ENCODE measurements around the gene NRBP1. TPM values are rescaled to one million over a fixed set of nuclear protein-coding genes. Genes with fewer than 3 reads are reported as not detected.
A peak's percentile ranks its signal among the peaks of the same experiment; 100 is the strongest.
"Not testable (repeated sequence)": the region's sequence is repeated elsewhere in the genome, so short reads cannot be mapped to it uniquely, and the experiment has no call there.

Gene NRBP1
- polyA plus RNA-seq, 1 donor = 89.0 TPM

DNA sequence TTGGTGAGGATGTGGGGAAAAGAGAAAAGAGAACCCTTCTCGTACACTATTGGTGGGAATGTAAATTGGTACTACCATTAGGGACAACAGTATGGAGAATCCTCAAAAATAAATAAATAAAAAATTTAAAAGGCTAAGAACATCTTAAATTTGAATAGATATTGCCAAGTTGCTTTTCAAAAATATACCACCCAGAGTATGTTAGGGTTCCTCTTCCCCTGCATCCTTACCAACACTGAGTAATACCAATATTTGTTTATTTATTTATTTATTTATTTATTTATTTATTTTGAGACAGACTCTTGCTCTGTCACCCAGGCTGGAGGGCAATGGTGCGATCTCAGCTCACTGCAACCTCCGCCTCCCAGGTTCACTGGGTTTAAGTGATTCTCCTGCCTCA, 5.5 kb upstream of the NRBP1 start:
- no peak for DNase-seq
- Histone ChIP-seq H3K27me3 (ENCODE audit: control insufficient read depth, insufficient read depth, low read length) (no peaks in the 10 kb centered on the region), H3K4me3 (ENCODE audit: low read length) (no peak overlapping the region), H3K9me3 (ENCODE audit: control insufficient read depth, low read depth, low read length) (no peaks in the 10 kb centered on the region), H3K4me1 (ENCODE audit: control insufficient read depth, insufficient read depth, low read length) (peaks cover 5% of the 10 kb centered on the region), H3K27ac (ENCODE audit: low read length) (no peak overlapping the region), H3K36me3 (ENCODE audit: control insufficient read depth, insufficient read depth, low read length) (no peaks in the 10 kb centered on the region)
- WGBS (ENCODE audit: insufficient coverage, low lambda C conversion rate) = 100% methylated on average over 1 of the region's 3 CpGs

DNA sequence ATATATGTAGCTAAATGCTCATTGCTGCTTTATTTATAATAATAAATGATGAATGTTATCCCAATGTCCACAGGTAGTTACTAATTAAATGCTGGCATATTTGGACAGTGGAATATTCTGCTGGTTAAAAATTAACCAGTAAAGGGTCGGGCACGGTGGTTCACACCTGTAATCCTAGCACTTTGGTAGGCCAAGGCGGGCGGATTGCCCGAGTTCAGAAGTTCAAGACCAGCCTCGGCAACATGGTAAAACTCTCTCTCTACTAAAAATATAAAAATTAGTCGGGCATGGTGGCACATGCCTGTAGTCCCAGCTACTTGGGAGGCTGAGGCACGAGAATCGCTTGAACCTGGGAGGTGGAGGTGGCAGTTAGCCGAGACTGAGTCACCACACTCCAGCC, 3.4 kb upstream of the NRBP1 start:
- H3K9me3 ChIP-seq (ENCODE audit: control insufficient read depth, low read depth, low read length); H3K36me3 ChIP-seq (ENCODE audit: control insufficient read depth, insufficient read depth, low read length); DNase-seq; H3K4me1 ChIP-seq (ENCODE audit: control insufficient read depth, insufficient read depth, low read length); H3K27me3 ChIP-seq (ENCODE audit: control insufficient read depth, insufficient read depth, low read length); H3K4me3 ChIP-seq (ENCODE audit: low read length); H3K27ac ChIP-seq (ENCODE audit: low read length): not testable (repeated sequence)
- no CpG with 5 or more reads among the region's 10 CpGs for WGBS (ENCODE audit: insufficient coverage, low lambda C conversion rate)

DNA sequence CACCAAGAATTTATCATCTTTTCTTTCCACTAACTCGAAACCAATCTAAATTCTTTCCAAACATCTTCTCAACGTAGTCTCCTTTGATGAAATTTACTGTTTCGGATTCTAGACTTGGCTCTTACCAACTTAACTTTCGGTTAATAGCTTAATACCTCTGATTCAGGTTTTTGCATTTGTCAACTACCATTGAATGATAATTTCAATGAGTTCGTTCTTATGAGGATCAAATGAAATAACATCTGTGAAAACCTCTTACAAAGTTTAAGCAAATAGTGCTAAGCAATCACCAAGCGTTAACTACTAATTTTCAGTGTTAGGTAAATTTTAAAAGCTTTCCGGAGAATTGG, 593 bp upstream of the NRBP1 start:
- peaks cover 5% of the 10 kb centered on the region for H3K4me1 ChIP-seq (ENCODE audit: control insufficient read depth, insufficient read depth, low read length)
- no peak for DNase-seq
- 7% methylated on average over 3 of the region's 7 CpGs for WGBS (ENCODE audit: insufficient coverage, low lambda C conversion rate)
- H3K36me3 ChIP-seq (ENCODE audit: control insufficient read depth, insufficient read depth, low read length) = no peaks in the 10 kb centered on the region
- no peaks in the 10 kb centered on the region for H3K27me3 ChIP-seq (ENCODE audit: control insufficient read depth, insufficient read depth, low read length)
- H3K4me3 ChIP-seq (ENCODE audit: low read length) = peak overlapping the region; percentile 90
- H3K27ac ChIP-seq (ENCODE audit: low read length) = peak overlapping the region; percentile 99
- no peaks in the 10 kb centered on the region for H3K9me3 ChIP-seq (ENCODE audit: control insufficient read depth, low read depth, low read length)

GRCh38 chr2:27428978-27429541, 629 bp downstream of the NRBP1 start:
- WGBS (ENCODE audit: insufficient coverage, low lambda C conversion rate) = no CpG with 5 or more reads among the region's 51 CpGs

DNA sequence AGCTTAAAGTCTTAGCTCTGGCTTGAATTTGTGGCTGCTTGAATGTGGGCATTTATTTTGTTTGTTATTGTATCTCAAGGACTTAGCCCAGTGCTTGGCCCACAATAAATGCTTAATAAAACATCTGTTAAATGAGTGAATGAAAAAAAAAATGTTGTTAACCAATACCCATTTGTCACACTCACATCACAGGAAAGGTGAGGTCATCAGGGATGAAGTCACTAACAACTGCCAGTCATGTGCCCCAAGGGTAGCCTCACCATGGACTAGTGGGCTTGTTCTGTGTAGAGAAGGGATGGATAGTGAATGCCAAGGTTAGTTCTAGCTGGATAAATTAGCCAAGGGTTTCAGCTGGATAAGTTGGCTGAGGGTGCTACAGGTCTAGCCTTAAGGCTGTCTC, 3.0 kb downstream of the NRBP1 start:
- DNase-seq = no peak

More at GRCh38 chr2:27428978-27429541, 629 bp downstream of the NRBP1 start:
- Histone ChIP-seq H3K4me1 (ENCODE audit: control insufficient read depth, insufficient read depth, low read length) (peaks cover 5% of the 10 kb centered on the region), H3K27ac (ENCODE audit: low read length) (peak overlapping the region; percentile 99), H3K9me3 (ENCODE audit: control insufficient read depth, low read depth, low read length) (no peaks in the 10 kb centered on the region), H3K27me3 (ENCODE audit: control insufficient read depth, insufficient read depth, low read length) (no peaks in the 10 kb centered on the region), H3K36me3 (ENCODE audit: control insufficient read depth, insufficient read depth, low read length) (peaks cover 11% of the 10 kb centered on the region), H3K4me3 (ENCODE audit: low read length) (peak overlapping the region; percentile 90)
- DNase-seq = peak; percentile 88 to 93

DNA sequence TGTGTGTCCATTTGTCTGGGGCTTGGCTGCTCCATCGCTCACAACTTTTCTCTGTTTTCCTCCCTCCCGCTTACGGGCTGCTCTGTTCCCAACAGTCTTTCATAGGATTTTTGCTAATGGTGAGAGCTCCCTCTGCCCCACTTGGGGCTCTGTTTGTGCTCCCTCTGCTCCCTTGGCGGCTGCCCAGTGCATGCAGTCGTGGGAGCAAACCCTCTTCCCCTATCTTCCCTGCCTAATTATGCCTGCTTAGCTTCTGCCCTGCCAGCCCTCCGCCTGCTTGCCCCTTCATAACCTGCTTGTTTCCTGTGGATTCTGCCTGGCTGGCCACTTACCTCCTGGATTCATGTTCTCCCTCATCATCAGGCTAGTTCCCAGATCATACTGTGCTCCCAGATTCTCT, 7.2 kb downstream of the NRBP1 start:
- Histone ChIP-seq H3K4me3 (ENCODE audit: low read length) (no peak overlapping the region), H3K9me3 (ENCODE audit: control insufficient read depth, low read depth, low read length) (no peaks in the 10 kb centered on the region)
- no CpG with 5 or more reads among the region's 6 CpGs for WGBS (ENCODE audit: insufficient coverage, low lambda C conversion rate)

More for the DNA sequence above, 3.0 kb downstream of the NRBP1 start:
- Histone ChIP-seq H3K4me1 (ENCODE audit: control insufficient read depth, insufficient read depth, low read length) (no peaks in the 10 kb centered on the region), H3K9me3 (ENCODE audit: control insufficient read depth, low read depth, low read length) (no peaks in the 10 kb centered on the region), H3K36me3 (ENCODE audit: control insufficient read depth, insufficient read depth, low read length) (peaks cover 35% of the 10 kb centered on the region), H3K27ac (ENCODE audit: low read length) (no peak overlapping the region), H3K4me3 (ENCODE audit: low read length) (no peak overlapping the region), H3K27me3 (ENCODE audit: control insufficient read depth, insufficient read depth, low read length) (no peaks in the 10 kb centered on the region)

GRCh38 chr2:27441226-27441926, 12.9 kb downstream of the NRBP1 start:
- Histone ChIP-seq H3K27me3 (ENCODE audit: control insufficient read depth, insufficient read depth, low read length) (no peaks in the 10 kb centered on the region), H3K4me3 (ENCODE audit: low read length) (no peak overlapping the region), H3K9me3 (ENCODE audit: control insufficient read depth, low read depth, low read length) (no peaks in the 10 kb centered on the region), H3K36me3 (ENCODE audit: control insufficient read depth, insufficient read depth, low read length) (peaks cover 49% of the 10 kb centered on the region), H3K4me1 (ENCODE audit: control insufficient read depth, insufficient read depth, low read length) (peaks cover 22% of the 10 kb centered on the region), H3K27ac (ENCODE audit: low read length) (no peak overlapping the region)
- 80% methylated on average over 2 of the region's 10 CpGs for WGBS (ENCODE audit: insufficient coverage, low lambda C conversion rate)
- DNase-seq = no peak

More for the DNA sequence above, 7.2 kb downstream of the NRBP1 start:
- no peak for DNase-seq
- Histone ChIP-seq H3K36me3 (ENCODE audit: control insufficient read depth, insufficient read depth, low read length) (peaks cover 67% of the 10 kb centered on the region), H3K27me3 (ENCODE audit: control insufficient read depth, insufficient read depth, low read length) (no peaks in the 10 kb centered on the region), H3K27ac (ENCODE audit: low read length) (no peak overlapping the region), H3K4me1 (ENCODE audit: control insufficient read depth, insufficient read depth, low read length) (no peaks in the 10 kb centered on the region)

- H3K27me3 ChIP-seq (ENCODE audit: control insufficient read depth, insufficient read depth, low read length) = no peaks in the 10 kb centered on the region
- WGBS (ENCODE audit: insufficient coverage, low lambda C conversion rate) = no CpG with 5 or more reads among the region's 80 CpGs
- peak within 1 kb of the TSS; percentile 56 for H3K4me3 ChIP-seq (ENCODE audit: low read length)
- DNase-seq = peak; percentile 64 to 85
- peaks cover 23% of the 10 kb centered on the region for H3K4me1 ChIP-seq (ENCODE audit: control insufficient read depth, insufficient read depth, low read length)
- H3K9me3 ChIP-seq (ENCODE audit: control insufficient read depth, low read depth, low read length) = no peaks in the 10 kb centered on the region
- peaks cover 40% of the 10 kb centered on the region for H3K36me3 ChIP-seq (ENCODE audit: control insufficient read depth, insufficient read depth, low read length)
- H3K27ac ChIP-seq (ENCODE audit: low read length) = peak within 1 kb of the TSS; percentile 63
Observed at GRCh38 chr2:27441958-27442919, 13.8 kb downstream of the NRBP1 start, which contains the start of gene KRTCAP3. TSS of gene KRTCAP3 (plus strand) at chr2:27442381. CDS start at chr2:27442413, 32 bp downstream.

GRCh38 chr2:27442920-27443282, 14.5 kb downstream of the NRBP1 start:
- WGBS (ENCODE audit: insufficient coverage, low lambda C conversion rate) = no CpG with 5 or more reads among the region's 6 CpGs
- peak in 1 of 2 donors; percentile 54 for DNase-seq
- Histone ChIP-seq H3K4me3 (ENCODE audit: low read length) (peak overlapping the region; percentile 56), H3K4me1 (ENCODE audit: control insufficient read depth, insufficient read depth, low read length) (peaks cover 23% of the 10 kb centered on the region), H3K9me3 (ENCODE audit: control insufficient read depth, low read depth, low read length) (no peaks in the 10 kb centered on the region), H3K27me3 (ENCODE audit: control insufficient read depth, insufficient read depth, low read length) (no peaks in the 10 kb centered on the region), H3K27ac (ENCODE audit: low read length) (peak overlapping the region; percentile 63), H3K36me3 (ENCODE audit: control insufficient read depth, insufficient read depth, low read length) (peaks cover 44% of the 10 kb centered on the region)

DNA sequence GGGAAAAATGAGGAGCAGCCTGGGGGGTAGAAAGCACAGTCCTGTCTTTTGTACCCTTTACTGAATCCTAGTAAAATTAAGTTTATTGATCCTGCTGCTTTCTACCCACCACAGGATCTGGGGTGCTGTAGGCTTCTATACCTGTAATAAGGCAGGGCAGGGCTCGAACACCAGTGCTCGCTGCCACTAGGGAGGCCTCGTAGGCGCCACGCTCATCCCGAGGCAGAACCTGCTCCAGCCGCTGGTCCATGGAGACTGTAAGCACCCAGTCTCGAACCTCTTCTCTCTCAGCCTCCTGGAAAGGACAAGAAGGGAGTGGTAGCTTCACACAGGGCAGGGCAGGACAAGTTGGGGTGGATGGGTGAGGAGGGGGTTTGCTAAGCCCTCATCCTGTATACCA, 16.7 kb downstream of the NRBP1 start:
- H3K36me3 ChIP-seq (ENCODE audit: control insufficient read depth, insufficient read depth, low read length) = peaks cover 44% of the 10 kb centered on the region
- peak overlapping the region; percentile 93 for H3K27ac ChIP-seq (ENCODE audit: low read length)

More for the DNA sequence above, 16.7 kb downstream of the NRBP1 start:
- H3K9me3 ChIP-seq (ENCODE audit: control insufficient read depth, low read depth, low read length) = no peaks in the 10 kb centered on the region
- WGBS (ENCODE audit: insufficient coverage, low lambda C conversion rate) = no CpG with 5 or more reads among the region's 8 CpGs
- H3K4me3 ChIP-seq (ENCODE audit: low read length) = no peak overlapping the region
- no peaks in the 10 kb centered on the region for H3K27me3 ChIP-seq (ENCODE audit: control insufficient read depth, insufficient read depth, low read length)
- H3K4me1 ChIP-seq (ENCODE audit: control insufficient read depth, insufficient read depth, low read length) = peaks cover 23% of the 10 kb centered on the region
- DNase-seq = no peak

All from large intestine (tissue), 3 donors.